ENCODE data around the gene UBE3C.
"Not testable (repeated sequence)": the region's sequence is repeated elsewhere in the genome, so short reads cannot be mapped to it uniquely, and the experiment has no call there.

Gene UBE3C

DNA sequence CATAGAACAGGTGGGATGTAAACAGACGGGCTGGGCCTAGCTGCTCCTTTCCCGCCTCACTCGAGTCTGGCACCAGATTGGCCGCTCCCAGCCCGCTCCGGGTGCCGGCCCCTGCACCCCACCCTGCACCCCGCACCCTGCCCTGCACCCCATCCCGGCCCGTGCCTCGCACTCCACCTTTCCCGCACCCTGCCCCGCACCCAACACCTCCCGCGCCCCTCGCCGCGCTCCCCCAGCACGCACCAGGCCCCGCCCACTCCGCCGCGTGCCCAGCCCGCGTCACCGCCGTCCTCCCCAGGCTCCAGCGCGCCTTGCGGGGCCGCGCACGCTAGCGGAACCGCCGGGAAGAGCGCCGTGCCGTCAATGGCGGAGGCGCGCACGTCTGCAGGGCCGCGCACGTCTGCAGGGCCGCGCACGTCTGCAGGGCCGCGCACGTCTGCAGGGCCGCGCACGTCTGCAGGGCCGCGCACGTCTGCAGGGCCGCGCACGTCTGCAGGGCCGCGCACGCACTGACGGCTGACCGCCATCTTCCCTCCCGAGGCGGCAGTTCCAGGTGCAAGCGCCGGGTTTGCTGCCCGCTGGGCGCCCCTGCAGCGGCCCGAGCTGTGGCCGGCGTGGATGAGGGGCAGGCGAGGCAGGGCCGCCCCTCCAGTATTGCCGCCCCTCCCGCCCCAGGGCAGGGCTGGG is at the start of gene UBE3C:
Gene UBE3C (plus strand): TSS at position 503 of the 687 bp plus-strand sequence. CDS start 347 bp downstream, outside the sequence.
- DNase-seq, result peak; percentile 92

- no peak for DNase-seq
These were observed 49.6 kb upstream of the UBE3C start for GRCh38 chr7:157089100-157089610.

GRCh38 chr7:157090485-157091165 is 48.1 kb upstream of the UBE3C start:
- DNase-seq, result no peak

- DNase-seq, result no peak
These were observed 42.3 kb upstream of the UBE3C start for GRCh38 chr7:157096286-157097055.

DNA sequence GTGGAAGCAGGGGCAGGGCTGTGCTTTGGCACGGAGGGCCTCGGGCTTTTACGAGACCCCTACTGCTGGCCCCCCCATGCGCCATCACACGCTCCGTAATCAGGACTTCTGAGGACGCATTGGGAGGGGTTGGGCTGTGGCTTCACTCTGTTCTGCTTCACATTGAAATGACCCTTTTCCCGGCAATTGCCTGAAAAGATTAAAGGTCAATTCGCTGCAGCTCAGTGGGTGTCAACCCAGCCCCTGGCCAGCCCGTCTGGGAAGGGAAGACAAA is 41.7 kb upstream of the UBE3C start:
- no peak for DNase-seq

DNA sequence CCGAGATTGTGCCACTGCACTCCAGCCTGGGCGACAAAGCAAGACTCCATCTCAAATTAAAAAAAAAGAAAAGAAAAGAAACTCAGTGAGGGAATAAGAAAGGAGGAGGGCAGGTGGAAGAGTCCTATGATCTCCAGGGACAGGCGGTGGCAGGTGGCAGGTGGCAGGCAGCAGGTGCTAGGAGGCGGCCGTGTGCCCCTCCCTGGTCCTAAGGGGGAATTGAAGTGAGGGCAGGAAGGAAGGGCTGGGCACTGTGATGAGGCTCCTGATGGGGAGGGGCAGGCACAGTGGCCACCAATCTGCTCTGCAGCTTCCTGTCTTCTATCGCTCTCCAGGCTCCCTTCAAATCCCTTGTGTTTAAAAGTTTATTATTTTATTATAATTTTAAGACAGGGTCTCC is 41.2 kb upstream of the UBE3C start:
- no peak for DNase-seq

GRCh38 chr7:157100005-157100404 is 38.7 kb upstream of the UBE3C start:
- DNase-seq, result not testable (repeated sequence)

GRCh38 chr7:157103641-157104040 is 35.1 kb upstream of the UBE3C start:
- DNase-seq, result not testable (repeated sequence)

DNA sequence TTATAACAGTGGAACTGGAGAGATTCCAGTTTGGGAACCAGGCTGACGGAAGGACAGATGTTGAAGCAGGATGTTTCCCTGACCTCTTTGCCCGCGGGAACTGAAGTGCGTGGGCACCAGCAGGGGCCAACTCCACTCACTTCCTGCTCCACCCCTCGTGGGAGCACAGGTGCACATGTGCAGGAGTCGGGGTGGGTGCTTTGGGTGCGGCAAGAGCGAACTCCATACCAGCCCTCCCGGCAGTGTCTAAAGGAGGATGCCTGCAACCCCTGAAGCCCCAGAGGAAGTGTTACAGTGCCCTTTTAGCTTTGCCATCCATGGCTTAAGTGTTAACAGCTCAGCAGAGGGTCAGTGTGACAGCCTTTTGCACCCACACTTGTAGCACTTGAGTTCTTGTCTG is 27.4 kb upstream of the UBE3C start:
- DNase-seq, result no peak

DNA sequence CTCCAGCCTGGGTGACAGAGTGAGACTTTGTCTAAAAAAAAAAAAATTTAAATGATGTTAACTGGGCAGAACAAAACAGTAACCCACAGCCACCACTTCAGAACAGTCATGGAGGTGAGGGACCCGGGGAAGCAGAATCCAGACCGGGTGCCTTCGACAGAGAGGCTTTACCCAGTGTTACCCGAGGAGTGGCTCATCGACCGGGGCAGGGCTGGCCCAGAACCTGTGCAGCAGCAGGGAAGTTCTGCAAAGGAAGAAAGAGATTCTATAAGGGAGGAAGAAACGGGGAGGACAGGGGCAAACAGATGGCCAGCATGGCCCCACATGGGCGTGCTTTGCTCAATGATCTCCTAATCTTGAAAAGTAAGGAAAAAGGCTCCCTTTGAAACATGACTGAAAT is 26.0 kb upstream of the UBE3C start:
- no peak for DNase-seq

DNA sequence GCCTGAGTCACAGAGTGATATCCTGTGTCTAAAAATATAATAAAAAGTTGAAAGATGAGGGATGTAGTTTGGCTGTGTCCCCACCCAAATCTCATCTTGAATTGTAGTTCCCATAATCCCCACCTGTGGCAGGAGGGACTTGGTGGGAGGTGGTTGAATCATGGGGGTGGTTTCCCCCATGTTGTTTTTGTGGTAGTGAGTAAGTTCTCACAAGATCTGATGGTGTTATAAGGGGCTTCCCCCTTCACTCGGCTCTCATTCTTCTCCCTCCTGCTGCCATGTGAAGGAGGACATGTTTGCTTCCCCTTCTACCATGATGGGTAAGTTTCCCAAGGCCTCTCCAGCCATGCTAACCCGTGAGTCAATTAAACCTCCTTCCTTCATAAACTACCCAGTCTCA is 25.1 kb upstream of the UBE3C start:
- no peak for DNase-seq

GRCh38 chr7:157116762-157117161 is 22.0 kb upstream of the UBE3C start:
- DNase-seq, result no peak

DNA sequence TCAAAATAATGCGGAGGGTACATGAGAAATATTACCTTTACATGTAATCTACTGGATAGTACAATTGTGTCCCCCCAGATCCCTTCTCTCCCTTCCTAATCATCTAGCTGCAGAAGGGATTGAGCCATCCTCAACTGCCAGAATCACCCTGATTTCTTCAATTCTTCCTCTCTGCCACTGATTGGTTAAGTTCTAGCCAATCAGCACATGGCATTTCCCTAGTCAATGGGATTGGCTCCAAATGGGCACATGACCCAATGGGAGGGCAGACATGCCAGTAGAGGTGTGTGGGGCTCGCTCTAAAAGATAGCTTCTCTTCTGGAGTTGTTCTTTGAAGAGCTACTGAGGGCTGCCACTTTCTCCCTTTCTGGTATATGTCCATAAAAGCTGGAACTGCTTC is 20.9 kb upstream of the UBE3C start:
- no peak for DNase-seq

- no peak for DNase-seq
These were observed 18.5 kb upstream of the UBE3C start for GRCh38 chr7:157120181-157120580.

- no peak for DNase-seq
These were observed 17.5 kb upstream of the UBE3C start for GRCh38 chr7:157121184-157121715.

- no peak for DNase-seq
These were observed 15.8 kb upstream of the UBE3C start for GRCh38 chr7:157122800-157123495.

- DNase-seq, result no peak
These were observed 14.0 kb upstream of the UBE3C start for GRCh38 chr7:157124690-157125089.

DNA sequence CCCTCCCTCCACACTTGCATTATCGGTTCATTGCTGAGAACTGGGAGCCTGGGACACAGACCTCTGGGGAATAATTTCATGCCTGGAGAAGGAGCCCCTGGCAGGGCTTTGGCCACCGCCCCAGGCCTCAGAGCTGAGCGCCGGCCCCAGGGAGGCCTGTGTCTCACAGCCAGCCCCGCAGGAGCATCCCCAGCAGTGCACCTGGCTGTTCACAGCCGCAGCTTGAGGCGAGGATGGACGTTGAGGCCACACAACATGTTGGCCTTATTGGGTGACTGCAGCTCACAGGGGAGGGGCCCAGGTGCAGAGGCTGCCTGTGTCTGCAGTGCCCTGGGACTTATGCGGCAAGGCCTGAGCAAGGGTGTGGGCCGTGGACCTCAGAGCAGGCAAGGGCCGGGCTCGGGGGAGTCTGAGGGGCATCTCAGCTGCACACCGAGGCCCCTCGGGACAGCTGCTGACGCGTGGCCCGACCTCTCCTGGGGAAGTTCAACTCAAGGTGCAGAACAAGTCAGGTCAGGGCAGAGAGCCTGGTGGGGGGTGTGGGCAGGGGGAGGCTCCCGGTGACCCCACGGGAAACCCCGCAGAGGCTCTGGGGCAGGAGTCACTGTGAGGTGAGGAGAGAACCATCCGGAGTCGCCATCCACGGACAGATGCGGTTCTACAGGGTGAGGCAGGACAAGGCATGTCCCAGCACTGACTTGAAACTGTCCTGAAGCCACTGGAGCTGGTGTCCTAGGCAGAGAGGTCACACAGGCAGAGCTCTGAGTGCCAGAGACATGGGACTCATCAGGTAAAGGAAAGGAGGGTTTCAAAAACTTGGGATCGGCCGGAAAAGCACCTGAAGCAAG is 13.1 kb upstream of the UBE3C start:
- DNase-seq, result no peak

DNA sequence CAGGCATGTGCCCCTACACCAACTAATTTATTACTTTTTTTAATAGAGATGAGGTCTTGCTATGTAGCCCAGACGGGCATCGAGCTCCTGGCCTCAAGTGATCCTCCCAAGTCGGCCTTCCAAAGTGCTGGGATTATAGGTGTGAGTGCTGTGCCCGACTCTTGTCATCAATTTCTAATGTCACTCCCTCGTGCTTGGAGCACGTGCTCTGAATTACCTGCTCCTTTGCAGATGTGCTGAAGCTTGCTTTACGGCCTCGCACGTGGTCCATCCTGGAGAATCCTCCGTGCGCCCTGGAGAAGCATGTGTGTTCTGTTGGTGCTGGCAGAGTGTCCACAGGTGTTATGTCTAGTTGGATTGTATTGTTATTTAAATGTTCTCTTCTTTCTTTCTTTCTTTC is 11.8 kb upstream of the UBE3C start:
- DNase-seq, result no peak

DNA sequence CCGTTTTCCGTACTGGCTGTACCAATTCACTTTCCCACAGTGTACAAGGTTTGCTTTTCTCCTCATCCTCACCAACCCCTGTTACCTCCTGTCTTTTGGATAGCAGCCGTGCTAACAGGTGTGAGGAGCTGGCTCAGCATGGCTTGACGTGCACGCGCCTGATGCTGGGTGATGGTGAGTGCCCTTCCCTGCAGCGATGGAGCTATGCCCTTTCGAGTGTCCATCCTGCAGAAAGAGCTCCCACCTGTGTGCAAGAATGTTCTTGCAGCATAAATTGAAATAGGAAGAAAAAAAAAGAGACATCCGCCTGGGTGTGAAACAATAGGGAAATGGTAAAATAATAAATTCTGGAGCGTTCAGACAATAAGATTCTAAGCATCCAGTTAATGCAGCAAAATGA is 9.5 kb upstream of the UBE3C start:
- no peak for DNase-seq

- DNase-seq, result no peak
These were observed 8.7 kb upstream of the UBE3C start for GRCh38 chr7:157129907-157130460.

DNA sequence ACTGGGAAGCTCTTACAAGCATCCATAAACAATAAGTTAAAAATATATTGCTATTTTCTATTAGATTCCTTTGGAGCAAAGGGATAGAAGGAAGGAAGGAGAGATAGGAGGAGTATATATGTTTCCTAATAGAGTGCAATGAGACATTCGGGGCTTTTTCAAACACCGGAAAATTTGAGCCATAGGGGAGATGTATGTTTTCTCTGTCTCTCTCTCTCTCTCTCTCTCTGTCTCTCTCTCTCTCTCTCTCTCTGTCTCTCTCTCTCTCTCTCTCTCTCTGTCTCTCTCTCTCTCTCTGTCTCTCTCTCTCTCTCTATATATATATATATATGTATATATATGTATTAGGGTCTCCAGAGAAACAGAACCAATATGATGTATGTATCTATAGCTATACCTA is 7.9 kb upstream of the UBE3C start:
- not testable (repeated sequence) for DNase-seq
